Suprapubic skin (tissue), 4 donors: ENCODE measurements around the gene SPON2. TPM values are rescaled to one million over a fixed set of nuclear protein-coding genes. Genes with fewer than 3 reads are reported as not detected.

Experiments used
- DNase-seq, 2 donors: peaks; one replicate each; pipeline ENCODE4 v3.0.0-alpha.2; 2019; ENCODE audit warnings: low spot score in 2 of 2
- H3K27ac ChIP-seq: fragments of 200-600 bp; sonication (generic); one replicate; pipeline ENCODE4 v1.5.1; 2019
- H3K27me3 ChIP-seq: fragments of 200-600 bp; sonication (generic); one replicate; pipeline ENCODE4 v1.5.1; 2019
- H3K36me3 ChIP-seq: fragments of 200-600 bp; sonication (generic); one replicate; pipeline ENCODE4 v1.5.1; 2019
- H3K4me1 ChIP-seq: fragments of 200-600 bp; sonication (generic); one replicate; pipeline ENCODE4 v1.5.1; 2019
- H3K4me3 ChIP-seq: fragments of 200-600 bp; sonication (generic); one replicate; pipeline ENCODE4 v1.5.1; 2019; ENCODE audit warnings: mild to moderate bottlenecking
- H3K9me3 ChIP-seq: fragments of 200-600 bp; sonication (generic); one replicate; pipeline ENCODE4 v1.5.1; 2019
- EP300 ChIP-seq: sonication (generic); formaldehyde crosslinking; IDR thresholded peaks from one replicate; pipeline ENCODE4 v1.6.1; 2017; ENCODE audit warnings: antibody characterized with exemption
- POLR2A ChIP-seq, 2 donors: fragments of 450-650 bp; IDR thresholded peaks; one replicate each; pipeline ENCODE4 v1.6.1; 2017; ENCODE audit warnings: antibody characterized with exemption in 2 of 2, mild to moderate bottlenecking in 2 of 2, moderate library complexity in 2 of 2
- POLR2AphosphoS5 ChIP-seq, 3 donors: sonication (generic); formaldehyde crosslinking; IDR thresholded peaks; one replicate each; pipeline ENCODE4 v1.6.1; 2017; ENCODE audit warnings: antibody characterized with exemption in 3 of 3
- WGBS: methylation state at CpG from one replicate; pipeline ENCODE4 v1.1.5; 2018; 5-methylcytosine and 5-hydroxymethylcytosine counted together
- total RNA-seq, 4 donors: library from RNA; depleted of rRNA; stranded (reverse); fragments of >200 nt; gene quantifications; one replicate each; pipeline ENCODE4 v1.1.0, GENCODE V29; 2016
- TF ChIP-seq, protein P1 (sequence below), 2 donors: fragments of 200-600 bp in 1 of 2; fragments of 450-650 bp in 1 of 2; sonication (generic) in 1 of 2; IDR thresholded peaks; one replicate each; pipeline ENCODE4 v1.5.1; 2016 to 2019; ENCODE audit warnings: antibody characterized with exemption in 2 of 2, mild to moderate bottlenecking in 1 of 2, moderate library complexity in 1 of 2

The SPON2 gene
- total RNA-seq, 4 donors from 2014 or later = 22.5 to 52.3 (median 31.8) TPM

DNA sequence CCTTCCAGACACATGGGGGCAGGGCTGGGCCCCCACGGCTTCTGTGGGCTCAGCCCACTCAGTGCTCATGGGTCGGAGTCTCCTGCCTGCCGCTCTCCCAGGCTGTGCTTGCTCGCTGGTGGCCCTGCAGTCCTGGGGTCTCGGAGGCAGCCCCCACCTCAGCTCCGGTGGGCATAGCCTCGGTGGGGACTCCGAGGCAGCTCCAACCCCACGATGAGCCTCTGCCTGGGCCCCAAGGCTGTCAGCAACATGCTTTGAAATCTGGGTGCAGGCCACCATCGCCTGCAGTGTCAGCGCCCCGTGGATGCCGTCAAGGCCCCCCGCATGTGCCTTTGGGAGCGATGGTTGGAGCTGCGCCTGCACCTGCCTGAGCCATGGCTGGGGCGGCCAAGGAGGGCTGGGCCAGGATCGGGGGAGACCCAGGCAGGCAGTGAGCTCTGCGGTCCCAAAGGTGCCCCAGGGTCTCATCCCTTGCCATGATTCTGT lies 30.2 kb upstream of the SPON2 start:
- no peak for TF ChIP-seq POLR2AphosphoS5 (IDR thresholded peaks at IDR 0.05)
- Histone ChIP-seq H3K4me3 (no peak overlapping the region), H3K36me3 (no peaks in the 10 kb centered on the region), H3K4me1 (peaks cover 32% of the 10 kb centered on the region), H3K27me3 (no peaks in the 10 kb centered on the region), H3K27ac (peak overlapping the region; percentile 75), H3K9me3 (no peaks in the 10 kb centered on the region)
- WGBS = 89% methylated on average over 8 of the region's 19 CpGs
- DNase-seq = peak in 1 of 2 donors; percentile 59

DNA sequence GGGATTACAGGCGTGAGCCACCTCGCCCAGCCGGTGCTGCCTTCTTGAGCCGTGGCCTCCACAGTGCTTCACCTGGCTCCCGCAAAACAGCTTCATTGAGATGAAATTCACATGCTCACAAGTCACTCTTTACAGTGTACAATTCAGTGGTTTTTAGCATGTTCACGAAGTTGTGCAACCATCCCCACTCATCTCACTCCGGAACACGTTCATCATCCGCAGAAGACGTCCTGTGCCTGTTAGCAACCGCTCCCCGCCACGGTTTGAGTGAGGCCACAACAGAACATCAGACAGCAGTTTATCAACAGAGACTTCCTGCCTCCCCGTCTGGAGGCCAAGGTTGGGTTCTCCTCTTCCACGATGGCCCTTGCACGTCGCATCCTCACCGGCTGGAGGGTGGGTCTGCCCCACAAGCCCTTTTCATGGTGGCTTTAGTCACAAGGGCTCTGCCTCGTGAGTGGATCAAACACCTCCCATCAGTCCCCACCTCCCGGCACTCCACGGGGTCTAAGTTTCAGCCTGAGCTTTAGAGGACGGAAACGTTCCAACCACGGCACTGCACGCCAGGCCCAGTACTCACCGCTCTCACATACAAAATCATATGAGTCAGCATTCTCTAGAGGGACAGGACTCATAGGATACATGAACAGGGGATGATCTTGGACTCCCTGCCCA lies 29.6 kb upstream of the SPON2 start:
- Histone ChIP-seq H3K9me3 (no peaks in the 10 kb centered on the region), H3K4me1 (peaks cover 32% of the 10 kb centered on the region), H3K27ac (peak overlapping the region; percentile 75), H3K36me3 (no peaks in the 10 kb centered on the region), H3K27me3 (no peaks in the 10 kb centered on the region), H3K4me3 (peak overlapping the region; percentile 27)
- peak; percentile 81 to 86 for DNase-seq
- WGBS = 67% methylated on average over 19 of the region's 26 CpGs
- TF ChIP-seq POLR2A (IDR thresholded peaks at IDR 0.05) (no peak), EP300 (no peak), POLR2AphosphoS5 (IDR thresholded peaks at IDR 0.05) (peak in 2 of 3 donors; percentile 10 to 53)

DNA sequence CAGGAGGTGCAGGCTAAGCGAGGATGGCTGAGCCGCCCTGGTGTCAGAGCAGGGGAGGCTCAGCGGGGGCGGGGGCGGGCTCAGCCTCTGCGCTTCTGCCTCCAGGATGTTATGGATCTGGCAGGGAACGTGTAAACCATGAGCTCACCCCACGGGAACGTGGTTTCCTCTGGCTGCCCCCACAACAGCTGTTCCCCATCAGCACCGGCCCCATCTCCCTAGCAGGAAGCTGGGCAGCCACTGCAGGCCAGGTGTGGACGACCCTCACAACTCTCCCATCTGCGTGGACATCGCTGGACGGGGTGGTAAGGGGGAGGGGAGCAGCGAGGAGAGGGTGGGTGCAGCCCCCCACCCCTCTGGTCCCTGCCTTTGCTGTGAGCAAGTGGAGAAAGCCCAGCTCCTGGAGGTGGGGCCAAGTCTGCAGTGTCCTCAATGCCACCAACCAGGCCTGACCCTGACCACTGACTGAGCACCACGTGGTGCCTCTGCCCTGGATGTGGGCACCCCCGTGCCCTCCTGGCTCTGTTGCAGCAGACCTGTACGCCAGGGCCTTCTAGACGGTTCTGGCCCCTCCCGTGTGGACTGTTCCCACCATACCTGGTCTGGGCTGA lies 28.1 kb upstream of the SPON2 start:
- Histone ChIP-seq H3K4me3 (peak overlapping the region; percentile 27), H3K9me3 (no peaks in the 10 kb centered on the region), H3K36me3 (no peaks in the 10 kb centered on the region), H3K4me1 (peaks cover 26% of the 10 kb centered on the region), H3K27ac (peak overlapping the region; percentile 75), H3K27me3 (no peaks in the 10 kb centered on the region)
- 25% methylated on average over 12 of the region's 20 CpGs for WGBS
- TF ChIP-seq, protein P1, sequence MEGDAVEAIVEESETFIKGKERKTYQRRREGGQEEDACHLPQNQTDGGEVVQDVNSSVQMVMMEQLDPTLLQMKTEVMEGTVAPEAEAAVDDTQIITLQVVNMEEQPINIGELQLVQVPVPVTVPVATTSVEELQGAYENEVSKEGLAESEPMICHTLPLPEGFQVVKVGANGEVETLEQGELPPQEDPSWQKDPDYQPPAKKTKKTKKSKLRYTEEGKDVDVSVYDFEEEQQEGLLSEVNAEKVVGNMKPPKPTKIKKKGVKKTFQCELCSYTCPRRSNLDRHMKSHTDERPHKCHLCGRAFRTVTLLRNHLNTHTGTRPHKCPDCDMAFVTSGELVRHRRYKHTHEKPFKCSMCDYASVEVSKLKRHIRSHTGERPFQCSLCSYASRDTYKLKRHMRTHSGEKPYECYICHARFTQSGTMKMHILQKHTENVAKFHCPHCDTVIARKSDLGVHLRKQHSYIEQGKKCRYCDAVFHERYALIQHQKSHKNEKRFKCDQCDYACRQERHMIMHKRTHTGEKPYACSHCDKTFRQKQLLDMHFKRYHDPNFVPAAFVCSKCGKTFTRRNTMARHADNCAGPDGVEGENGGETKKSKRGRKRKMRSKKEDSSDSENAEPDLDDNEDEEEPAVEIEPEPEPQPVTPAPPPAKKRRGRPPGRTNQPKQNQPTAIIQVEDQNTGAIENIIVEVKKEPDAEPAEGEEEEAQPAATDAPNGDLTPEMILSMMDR (IDR thresholded peaks at IDR 0.05) = no peak
- TF ChIP-seq EP300 = no peak
- no peak for TF ChIP-seq POLR2AphosphoS5 (IDR thresholded peaks at IDR 0.05)
- no peak for TF ChIP-seq POLR2A (IDR thresholded peaks at IDR 0.05)
- peak; percentile 78 to 82 for DNase-seq

DNA sequence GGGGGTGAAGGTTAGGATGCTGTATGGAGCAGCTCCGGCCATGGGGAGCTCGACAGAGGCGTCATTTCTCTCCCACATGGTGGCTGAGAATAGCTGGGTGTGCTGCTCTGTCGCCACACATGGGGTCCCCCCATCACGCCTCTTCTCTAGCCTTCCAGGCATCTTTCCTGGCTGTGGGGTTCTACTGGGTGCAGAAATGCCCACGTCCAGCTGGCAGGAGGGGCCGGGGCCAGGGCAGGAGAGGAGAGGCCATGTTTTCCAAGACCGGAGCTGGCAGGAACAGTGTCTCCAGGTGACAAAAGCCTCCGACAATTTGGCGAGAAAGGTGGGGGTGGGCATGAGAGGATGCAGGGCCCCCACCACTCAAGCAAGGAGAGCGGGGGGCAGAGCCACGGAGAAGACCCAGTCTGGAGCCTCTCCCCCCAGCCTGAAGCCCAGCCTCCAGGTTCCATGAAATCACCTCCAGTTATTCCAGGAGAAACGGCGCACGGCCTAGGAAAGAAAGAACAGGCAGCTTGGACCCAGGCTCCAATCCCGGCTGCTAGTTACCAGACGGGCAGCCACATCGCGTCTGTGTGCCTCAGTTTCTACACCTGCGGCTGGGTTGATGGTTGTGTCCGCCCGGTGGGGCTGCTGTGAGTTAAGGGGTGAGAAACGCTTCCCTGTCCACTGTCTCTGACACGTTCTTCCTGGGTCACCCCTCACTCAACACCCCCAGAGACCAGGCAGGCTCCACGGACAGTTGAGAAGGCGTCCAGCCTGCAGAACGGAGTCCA lies 27.4 kb upstream of the SPON2 start:
- TF ChIP-seq, protein P1 (IDR thresholded peaks at IDR 0.05) = no peak
- no peak for TF ChIP-seq POLR2A (IDR thresholded peaks at IDR 0.05)
- H3K9me3 ChIP-seq = no peaks in the 10 kb centered on the region
- no peak for DNase-seq
- WGBS = 78% methylated on average over 26 of the region's 27 CpGs
- no peaks in the 10 kb centered on the region for H3K36me3 ChIP-seq
- peaks cover 25% of the 10 kb centered on the region for H3K4me1 ChIP-seq
- no peak overlapping the region for H3K27ac ChIP-seq
- no peak overlapping the region for H3K4me3 ChIP-seq
- no peaks in the 10 kb centered on the region for H3K27me3 ChIP-seq

DNA sequence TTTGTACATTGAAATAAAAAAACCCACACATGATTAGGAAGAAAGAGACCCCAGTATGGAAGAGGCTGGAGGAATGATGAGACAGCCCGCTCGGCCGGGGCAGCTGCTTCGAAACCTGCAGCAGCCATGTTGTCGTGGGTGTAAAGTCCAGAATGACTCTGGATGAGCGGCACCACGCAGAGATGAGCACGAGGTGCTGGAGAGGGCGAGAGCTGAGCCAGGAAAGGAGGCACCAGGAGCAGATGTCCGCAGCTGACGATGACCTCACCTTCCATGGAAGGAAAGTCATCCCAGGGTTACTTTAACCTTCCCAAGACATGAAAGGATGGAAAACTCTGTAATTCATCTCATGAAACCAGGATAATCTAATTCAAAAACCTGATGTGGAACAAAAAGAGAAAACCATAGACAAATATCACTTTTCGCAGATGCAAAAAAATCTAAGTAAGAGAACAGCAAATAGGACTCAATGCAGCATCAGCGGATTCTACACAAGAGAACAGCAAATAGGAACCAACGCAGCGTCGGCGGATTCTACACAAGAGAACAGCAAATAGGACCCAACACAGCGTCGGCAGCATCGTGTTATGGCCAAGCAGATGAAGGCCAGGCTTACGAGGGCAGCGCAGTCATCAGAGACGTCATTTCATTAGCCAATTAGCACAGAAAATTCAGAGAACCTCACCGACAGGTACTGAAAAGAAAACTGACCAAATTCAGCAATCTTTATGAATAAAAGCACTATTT lies 25.9 kb upstream of the SPON2 start:
- DNase-seq = no peak
- WGBS = 90% methylated on average over 24 of the region's 24 CpGs
- Histone ChIP-seq H3K4me3 (no peak overlapping the region), H3K27me3 (no peaks in the 10 kb centered on the region), H3K36me3 (no peaks in the 10 kb centered on the region), H3K27ac (no peak overlapping the region), H3K9me3 (no peaks in the 10 kb centered on the region), H3K4me1 (peaks cover 38% of the 10 kb centered on the region)
- TF ChIP-seq EP300 = no peak
- no peak for TF ChIP-seq POLR2A (IDR thresholded peaks at IDR 0.05)
- TF ChIP-seq, protein P1 (IDR thresholded peaks at IDR 0.05) = no peak
- TF ChIP-seq POLR2AphosphoS5 (IDR thresholded peaks at IDR 0.05) = no peak
